ENCODE results near the gene RUNX2.

RUNX2 gene

GRCh38 chr6:45686841-45687569 lies 358.9 kb downstream of the RUNX2 start:
- in situ Hi-C loops (cut with HindIII; ENCODE audit: low pct_unique_long_range_greater_than_20kb, low sequenced_read_pairs) = no loop called here
- no peak for TF ChIP-seq JUND (IDR thresholded peaks at IDR 0.05; ENCODE audit: low read depth)
- no peak for DNase-seq (ENCODE audit: low read depth in 1 of 2, low spot score in 1 of 2)

GRCh38 chr6:45687570-45687969 lies 359.4 kb downstream of the RUNX2 start:
- no peak for TF ChIP-seq JUND (IDR thresholded peaks at IDR 0.05; ENCODE audit: low read depth)
- in situ Hi-C loops (cut with HindIII; ENCODE audit: low pct_unique_long_range_greater_than_20kb, low sequenced_read_pairs) = no loop called here
- no peak for DNase-seq (ENCODE audit: low read depth in 1 of 2, low spot score in 1 of 2)

GRCh38 chr6:45688180-45688579 lies 360.1 kb downstream of the RUNX2 start:
- DNase-seq (ENCODE audit: low read depth in 1 of 2, low spot score in 1 of 2) = no peak
- in situ Hi-C loops (cut with HindIII; ENCODE audit: low pct_unique_long_range_greater_than_20kb, low sequenced_read_pairs) = no loop called here
- no peak for TF ChIP-seq JUND (IDR thresholded peaks at IDR 0.05; ENCODE audit: low read depth)

GRCh38 chr6:45689926-45690615 lies 361.9 kb downstream of the RUNX2 start:
- in situ Hi-C loops (cut with HindIII; ENCODE audit: low pct_unique_long_range_greater_than_20kb, low sequenced_read_pairs) = no loop called here
- no peak for DNase-seq (ENCODE audit: low read depth in 1 of 2, low spot score in 1 of 2)
- TF ChIP-seq JUND (IDR thresholded peaks at IDR 0.05; ENCODE audit: low read depth) = no peak

- no peak for TF ChIP-seq JUND (IDR thresholded peaks at IDR 0.05; ENCODE audit: low read depth)
- in situ Hi-C loops (cut with HindIII; ENCODE audit: low pct_unique_long_range_greater_than_20kb, low sequenced_read_pairs) = no loop called here
- no peak for DNase-seq (ENCODE audit: low read depth in 1 of 2, low spot score in 1 of 2)
Measured at GRCh38 chr6:45690846-45691245, 362.7 kb downstream of the RUNX2 start.

- no peak for TF ChIP-seq JUND (IDR thresholded peaks at IDR 0.05; ENCODE audit: low read depth)
- no peak for DNase-seq (ENCODE audit: low read depth in 1 of 2, low spot score in 1 of 2)
- in situ Hi-C loops (cut with HindIII; ENCODE audit: low pct_unique_long_range_greater_than_20kb, low sequenced_read_pairs) = no loop called here
Measured at GRCh38 chr6:45691426-45691825, 363.3 kb downstream of the RUNX2 start.

- in situ Hi-C loops (cut with HindIII; ENCODE audit: low pct_unique_long_range_greater_than_20kb, low sequenced_read_pairs) = no loop called here
- DNase-seq (ENCODE audit: low read depth in 1 of 2, low spot score in 1 of 2) = no peak
- no peak for TF ChIP-seq JUND (IDR thresholded peaks at IDR 0.05; ENCODE audit: low read depth)
Measured at GRCh38 chr6:45692021-45692420, 363.9 kb downstream of the RUNX2 start.

- TF ChIP-seq JUND (IDR thresholded peaks at IDR 0.05; ENCODE audit: low read depth) = no peak
- in situ Hi-C loops (cut with HindIII; ENCODE audit: low pct_unique_long_range_greater_than_20kb, low sequenced_read_pairs) = no loop called here
- no peak for DNase-seq (ENCODE audit: low read depth in 1 of 2, low spot score in 1 of 2)
Measured at GRCh38 chr6:45696738-45697137, 368.6 kb downstream of the RUNX2 start.

- in situ Hi-C loops (cut with HindIII; ENCODE audit: low pct_unique_long_range_greater_than_20kb, low sequenced_read_pairs) = no loop called here
- no peak for TF ChIP-seq JUND (IDR thresholded peaks at IDR 0.05; ENCODE audit: low read depth)
- no peak for DNase-seq (ENCODE audit: low read depth in 1 of 2, low spot score in 1 of 2)
Measured at GRCh38 chr6:45697605-45698004, 369.5 kb downstream of the RUNX2 start.

GRCh38 chr6:45698046-45698445 lies 369.9 kb downstream of the RUNX2 start:
- in situ Hi-C loops (cut with HindIII; ENCODE audit: low pct_unique_long_range_greater_than_20kb, low sequenced_read_pairs) = no loop called here
- no peak for DNase-seq (ENCODE audit: low read depth in 1 of 2, low spot score in 1 of 2)

GRCh38 chr6:45699663-45700062 lies 371.5 kb downstream of the RUNX2 start:
- TF ChIP-seq JUND (IDR thresholded peaks at IDR 0.05; ENCODE audit: low read depth) = no peak
- in situ Hi-C loops (cut with HindIII; ENCODE audit: low pct_unique_long_range_greater_than_20kb, low sequenced_read_pairs) = no loop called here
- DNase-seq (ENCODE audit: low read depth in 1 of 2, low spot score in 1 of 2) = no peak

More at GRCh38 chr6:45698046-45698445, 369.9 kb downstream of the RUNX2 start:
- TF ChIP-seq JUND (IDR thresholded peaks at IDR 0.05; ENCODE audit: low read depth) = no peak

GRCh38 chr6:45702849-45703739 lies 375.0 kb downstream of the RUNX2 start:
- in situ Hi-C loops (cut with HindIII; ENCODE audit: low pct_unique_long_range_greater_than_20kb, low sequenced_read_pairs) = no loop called here
- no peak for DNase-seq (ENCODE audit: low read depth in 1 of 2, low spot score in 1 of 2)
- no peak for TF ChIP-seq JUND (IDR thresholded peaks at IDR 0.05; ENCODE audit: low read depth)
